Measurements from ENCODE around the gene ANKS1B. TPM values are rescaled to one million over a fixed set of nuclear protein-coding genes. Genes with fewer than 3 reads are reported as not detected.

ANKS1B gene
- total RNA-seq, 1 donor from 2014 or later = 2.3 TPM

DNA sequence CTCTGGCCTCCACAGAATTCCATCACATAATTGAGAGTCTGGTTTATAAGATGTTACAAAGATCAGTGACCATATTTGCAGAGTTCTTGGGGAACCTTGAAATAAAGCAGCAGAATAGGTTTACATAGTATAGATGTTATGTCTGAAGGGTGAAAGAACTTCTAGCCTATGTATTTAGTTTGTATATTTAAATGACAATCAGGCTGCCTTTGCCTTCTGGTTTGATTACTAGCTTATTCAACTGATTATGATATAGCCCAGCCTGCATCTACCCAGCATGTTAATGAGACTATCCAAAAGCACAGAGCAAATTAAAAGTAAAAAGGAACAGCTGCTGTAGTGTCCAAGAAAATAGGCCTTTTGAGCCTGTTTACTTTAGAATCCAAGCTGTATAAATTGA, 1254.3 kb downstream of the ANKS1B start:
- Mint-ChIP-seq H3K27me3 (ENCODE audit: low read depth) (no peaks in the 10 kb centered on the region), H3K27ac (ENCODE audit: unreplicated experiment) (no peak overlapping the region), H3K4me3 (ENCODE audit: unreplicated experiment) (no peak overlapping the region), H3K4me1 (ENCODE audit: low read depth) (peaks cover 9% of the 10 kb centered on the region), H3K36me3 (ENCODE audit: low read depth) (peaks cover 16% of the 10 kb centered on the region), H3K9me3 (ENCODE audit: low read depth) (no peaks in the 10 kb centered on the region)
- TF ChIP-seq, protein P1, sequence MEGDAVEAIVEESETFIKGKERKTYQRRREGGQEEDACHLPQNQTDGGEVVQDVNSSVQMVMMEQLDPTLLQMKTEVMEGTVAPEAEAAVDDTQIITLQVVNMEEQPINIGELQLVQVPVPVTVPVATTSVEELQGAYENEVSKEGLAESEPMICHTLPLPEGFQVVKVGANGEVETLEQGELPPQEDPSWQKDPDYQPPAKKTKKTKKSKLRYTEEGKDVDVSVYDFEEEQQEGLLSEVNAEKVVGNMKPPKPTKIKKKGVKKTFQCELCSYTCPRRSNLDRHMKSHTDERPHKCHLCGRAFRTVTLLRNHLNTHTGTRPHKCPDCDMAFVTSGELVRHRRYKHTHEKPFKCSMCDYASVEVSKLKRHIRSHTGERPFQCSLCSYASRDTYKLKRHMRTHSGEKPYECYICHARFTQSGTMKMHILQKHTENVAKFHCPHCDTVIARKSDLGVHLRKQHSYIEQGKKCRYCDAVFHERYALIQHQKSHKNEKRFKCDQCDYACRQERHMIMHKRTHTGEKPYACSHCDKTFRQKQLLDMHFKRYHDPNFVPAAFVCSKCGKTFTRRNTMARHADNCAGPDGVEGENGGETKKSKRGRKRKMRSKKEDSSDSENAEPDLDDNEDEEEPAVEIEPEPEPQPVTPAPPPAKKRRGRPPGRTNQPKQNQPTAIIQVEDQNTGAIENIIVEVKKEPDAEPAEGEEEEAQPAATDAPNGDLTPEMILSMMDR (IDR thresholded peaks at IDR 0.05) = no peak
- no peak for DNase-seq (ENCODE audit: low spot score)

DNA sequence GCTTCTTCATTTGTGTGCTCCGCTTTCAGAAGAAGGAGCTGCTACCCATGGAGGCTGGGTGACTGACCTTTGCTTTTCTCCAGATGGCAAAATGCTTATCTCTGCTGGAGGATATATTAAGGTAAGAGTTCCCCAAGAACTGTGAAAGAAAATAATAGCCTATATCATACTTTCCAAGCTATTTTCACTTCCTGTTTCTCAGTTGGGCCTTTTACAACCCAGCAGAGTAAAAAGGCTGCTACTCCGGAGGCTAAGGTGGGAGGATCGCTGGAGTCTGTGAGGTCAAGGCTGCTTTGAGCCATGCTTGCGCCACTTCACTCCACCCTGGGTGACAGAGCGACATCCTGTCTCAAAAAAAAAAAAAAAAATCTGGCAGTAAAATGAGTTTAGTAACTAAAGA, 1257.5 kb downstream of the ANKS1B start:
- Mint-ChIP-seq H3K36me3 (ENCODE audit: low read depth) (peaks cover 20% of the 10 kb centered on the region), H3K9me3 (ENCODE audit: low read depth) (no peaks in the 10 kb centered on the region), H3K4me3 (ENCODE audit: unreplicated experiment) (no peak overlapping the region), H3K4me1 (ENCODE audit: low read depth) (peaks cover 10% of the 10 kb centered on the region), H3K27me3 (ENCODE audit: low read depth) (no peaks in the 10 kb centered on the region), H3K27ac (ENCODE audit: unreplicated experiment) (no peak overlapping the region)
- DNase-seq (ENCODE audit: low spot score) = no peak
- TF ChIP-seq, protein P1 (IDR thresholded peaks at IDR 0.05) = no peak

DNA sequence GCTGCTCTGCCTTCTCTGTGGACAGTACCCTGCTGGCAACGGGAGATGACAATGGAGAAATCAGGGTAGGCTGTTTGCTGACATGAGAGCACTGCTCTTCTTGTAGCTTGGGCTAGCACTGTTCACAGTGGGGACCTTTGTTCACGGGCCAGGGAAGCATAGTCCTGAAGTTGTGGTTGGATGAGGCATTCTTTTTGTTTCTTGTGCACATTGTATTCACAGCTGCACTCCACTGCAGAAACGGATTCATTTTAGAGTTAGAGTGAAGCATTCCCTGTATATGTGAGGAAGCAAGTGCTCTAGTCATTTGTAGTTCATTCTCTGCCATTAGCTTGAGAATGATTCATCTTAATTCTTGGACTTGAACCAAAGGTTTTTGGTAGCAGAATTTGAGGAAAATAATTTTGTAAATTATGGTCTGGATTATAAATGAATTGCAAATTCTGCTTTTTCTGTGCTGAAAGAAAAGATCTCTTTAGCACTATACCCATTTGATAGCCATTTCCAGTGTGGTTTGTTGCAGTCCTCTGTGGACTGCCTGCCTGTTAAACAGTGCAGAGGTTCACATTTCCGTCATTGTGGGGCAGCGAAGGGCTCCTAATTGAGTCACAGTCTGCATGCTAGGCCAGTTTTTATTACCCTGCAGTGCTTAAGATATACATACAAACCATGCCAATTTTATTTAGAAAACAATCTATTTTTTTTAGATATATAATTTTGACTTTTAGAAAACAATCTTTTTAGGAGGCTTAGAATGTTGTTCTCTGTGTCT, 1259.1 kb downstream of the ANKS1B start:
- TF ChIP-seq, protein P1 (IDR thresholded peaks at IDR 0.05) = peak; percentile 80
- H3K9me3 Mint-ChIP-seq (ENCODE audit: low read depth) = no peaks in the 10 kb centered on the region
- no peaks in the 10 kb centered on the region for H3K27me3 Mint-ChIP-seq (ENCODE audit: low read depth)
- H3K4me3 Mint-ChIP-seq (ENCODE audit: unreplicated experiment) = no peak overlapping the region
- H3K27ac Mint-ChIP-seq (ENCODE audit: unreplicated experiment) = peak overlapping the region; percentile 28
- DNase-seq (ENCODE audit: low spot score) = no peak
- H3K36me3 Mint-ChIP-seq (ENCODE audit: low read depth) = peaks cover 16% of the 10 kb centered on the region
- H3K4me1 Mint-ChIP-seq (ENCODE audit: low read depth) = peaks cover 10% of the 10 kb centered on the region

DNA sequence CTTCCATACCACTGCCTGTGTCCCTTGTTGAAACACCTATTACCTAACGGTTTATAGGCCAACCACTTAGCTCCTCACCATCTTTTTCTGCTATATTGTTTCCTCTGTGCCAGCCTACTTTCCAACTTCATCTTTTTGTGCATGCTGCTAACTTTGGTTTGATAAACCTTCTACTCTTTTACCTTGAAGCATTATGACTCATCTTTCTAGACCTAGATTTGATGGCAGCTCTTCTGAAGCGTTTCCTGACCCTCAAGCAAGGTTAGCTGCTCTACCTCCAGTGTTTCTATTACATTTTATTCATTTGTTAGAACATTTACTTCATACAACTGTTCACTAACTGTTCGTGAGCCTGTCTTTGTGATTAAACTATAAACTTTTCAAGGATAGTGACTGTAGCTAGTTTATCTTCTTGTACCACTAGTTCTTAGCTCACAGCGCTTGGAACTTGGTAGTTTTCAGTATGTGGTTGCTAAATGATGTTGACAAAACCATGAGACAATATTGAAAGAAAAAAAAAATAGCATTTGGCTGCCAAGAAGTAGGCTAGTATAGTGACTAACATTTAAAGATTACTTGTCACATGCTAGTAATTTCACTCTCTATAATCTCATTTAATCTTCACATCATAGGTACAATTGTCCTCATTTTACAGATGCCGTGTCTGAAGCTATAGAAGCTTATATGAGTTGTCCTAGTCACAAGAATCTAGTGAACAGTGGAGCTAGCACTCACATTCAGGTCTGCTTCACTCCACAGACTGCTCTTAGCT, 1260.2 kb downstream of the ANKS1B start:
- Mint-ChIP-seq H3K9me3 (ENCODE audit: low read depth) (no peaks in the 10 kb centered on the region), H3K27ac (ENCODE audit: unreplicated experiment) (no peak overlapping the region), H3K27me3 (ENCODE audit: low read depth) (no peaks in the 10 kb centered on the region), H3K4me1 (ENCODE audit: low read depth) (peaks cover 18% of the 10 kb centered on the region), H3K4me3 (ENCODE audit: unreplicated experiment) (no peak overlapping the region), H3K36me3 (ENCODE audit: low read depth) (peaks cover 15% of the 10 kb centered on the region)
- no peak for DNase-seq (ENCODE audit: low spot score)
- TF ChIP-seq, protein P1 (IDR thresholded peaks at IDR 0.05) = no peak

DNA sequence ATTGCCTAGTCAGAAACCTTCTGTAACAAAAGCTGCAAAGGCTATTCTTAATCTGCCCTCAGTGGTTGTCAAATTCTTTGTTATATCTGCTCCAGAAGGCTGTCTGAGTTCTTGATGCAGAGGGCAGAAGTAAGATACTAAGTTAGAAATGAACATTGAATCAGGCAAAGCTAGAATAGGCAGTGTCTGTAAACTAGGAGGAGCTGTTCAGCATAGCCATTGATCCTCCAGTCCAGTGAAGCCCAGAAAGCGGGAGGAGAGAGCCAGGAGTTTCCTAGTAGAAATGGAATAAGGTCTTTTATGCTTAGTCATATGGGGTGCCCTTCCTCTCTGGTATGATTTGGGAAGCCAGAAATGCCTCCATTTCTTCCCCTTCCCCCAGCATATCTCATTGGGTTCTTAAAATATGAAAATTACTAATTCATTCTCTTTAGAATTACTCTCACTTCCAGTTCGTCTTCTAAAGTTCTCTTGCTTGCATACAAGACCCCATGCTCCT, 1263.5 kb downstream of the ANKS1B start:
- TF ChIP-seq, protein P1 (IDR thresholded peaks at IDR 0.05) = no peak
- no peaks in the 10 kb centered on the region for H3K9me3 Mint-ChIP-seq (ENCODE audit: low read depth)

More for the DNA sequence above, 1263.5 kb downstream of the ANKS1B start:
- Mint-ChIP-seq H3K4me3 (ENCODE audit: unreplicated experiment) (no peak overlapping the region), H3K36me3 (ENCODE audit: low read depth) (peaks cover 24% of the 10 kb centered on the region), H3K27me3 (ENCODE audit: low read depth) (no peaks in the 10 kb centered on the region), H3K4me1 (ENCODE audit: low read depth) (peaks cover 18% of the 10 kb centered on the region), H3K27ac (ENCODE audit: unreplicated experiment) (no peak overlapping the region)
- no peak for DNase-seq (ENCODE audit: low spot score)
